Measurements from ENCODE around the gene PSENEN.

DNA sequence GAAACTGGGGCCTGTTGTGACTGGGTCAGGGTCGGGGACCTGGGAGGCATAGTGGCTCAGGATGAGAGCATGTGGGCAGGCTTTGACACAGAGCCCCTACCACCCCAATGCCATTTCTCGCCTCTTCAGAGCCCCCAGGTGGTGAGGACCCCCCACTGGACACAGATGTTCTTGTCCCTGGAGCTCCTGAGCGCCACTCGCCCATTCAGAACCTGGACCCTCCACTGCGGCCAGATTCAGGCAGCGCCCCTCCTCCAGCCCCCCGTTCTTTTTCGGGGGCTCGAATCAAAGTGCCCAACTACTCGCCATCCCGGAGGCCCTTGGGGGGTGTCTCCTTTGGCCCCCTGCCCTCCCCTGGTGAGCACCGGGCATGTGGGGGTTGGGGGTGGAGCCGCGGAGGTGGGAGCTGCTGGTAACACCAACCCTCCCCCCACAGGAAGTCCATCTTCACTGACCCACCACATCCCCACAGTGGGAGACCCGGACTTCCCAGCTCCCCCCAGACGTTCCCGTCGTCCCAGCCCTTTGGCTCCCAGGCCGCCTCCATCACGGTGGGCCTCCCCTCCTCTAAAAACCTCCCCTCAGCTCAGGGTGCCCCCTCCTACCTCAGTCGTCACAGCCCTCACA, 13.6 kb upstream of the PSENEN start:
- TF ChIP-seq EZH2 (IDR thresholded peaks at IDR 0.05) (no peak), POLR2AphosphoS5 (IDR thresholded peaks at IDR 0.05; ENCODE audit: borderline replicate concordance, low read depth, low read length) (no peak), FOXP2 (optimal IDR thresholded peaks at IDR 0.05; ENCODE audit: control extremely low read depth, extremely low read length, insufficient read depth) (no peak)

All from SK-N-MC (cell line).